ENCODE results near the gene AOC1.

The AOC1 gene

DNA sequence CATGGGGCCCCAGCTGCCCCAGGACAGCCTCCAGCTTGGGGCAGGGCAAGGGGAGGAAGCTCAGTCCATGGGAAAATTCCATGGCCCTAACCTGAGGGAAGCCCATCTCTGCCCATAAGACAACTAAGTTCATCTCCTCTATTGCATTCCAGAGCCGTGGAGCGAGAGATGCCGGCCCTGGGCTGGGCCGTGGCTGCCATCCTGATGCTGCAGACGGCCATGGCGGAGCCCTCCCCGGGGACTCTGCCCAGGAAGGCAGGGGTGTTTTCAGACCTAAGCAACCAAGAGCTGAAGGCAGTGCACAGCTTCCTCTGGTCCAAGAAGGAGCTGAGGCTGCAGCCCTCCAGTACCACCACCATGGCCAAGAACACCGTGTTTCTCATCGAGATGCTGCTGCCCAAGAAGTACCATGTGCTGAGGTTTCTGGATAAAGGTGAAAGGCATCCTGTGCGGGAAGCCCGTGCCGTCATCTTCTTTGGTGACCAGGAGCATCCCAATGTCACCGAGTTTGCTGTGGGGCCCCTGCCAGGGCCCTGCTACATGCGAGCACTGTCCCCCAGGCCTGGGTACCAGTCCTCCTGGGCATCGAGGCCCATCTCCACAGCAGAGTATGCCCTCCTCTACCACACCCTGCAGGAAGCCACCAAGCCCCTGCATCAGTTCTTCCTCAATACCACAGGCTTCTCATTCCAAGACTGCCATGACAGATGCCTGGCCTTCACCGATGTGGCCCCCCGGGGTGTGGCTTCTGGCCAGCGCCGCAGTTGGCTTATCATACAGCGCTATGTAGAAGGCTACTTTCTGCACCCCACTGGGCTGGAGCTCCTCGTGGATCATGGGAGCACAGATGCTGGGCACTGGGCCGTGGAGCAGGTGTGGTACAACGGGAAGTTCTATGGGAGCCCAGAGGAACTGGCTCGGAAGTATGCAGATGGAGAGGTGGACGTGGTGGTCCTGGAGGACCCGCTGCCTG, 4.3 kb downstream of the AOC1 start:
- FAIRE-seq (no peak), DNase-seq (ENCODE audit: low spot score) (no peak)

- no peak for FAIRE-seq
Measured at GRCh38 chr7:150857276-150858055, 5.1 kb downstream of the AOC1 start.

DNA sequence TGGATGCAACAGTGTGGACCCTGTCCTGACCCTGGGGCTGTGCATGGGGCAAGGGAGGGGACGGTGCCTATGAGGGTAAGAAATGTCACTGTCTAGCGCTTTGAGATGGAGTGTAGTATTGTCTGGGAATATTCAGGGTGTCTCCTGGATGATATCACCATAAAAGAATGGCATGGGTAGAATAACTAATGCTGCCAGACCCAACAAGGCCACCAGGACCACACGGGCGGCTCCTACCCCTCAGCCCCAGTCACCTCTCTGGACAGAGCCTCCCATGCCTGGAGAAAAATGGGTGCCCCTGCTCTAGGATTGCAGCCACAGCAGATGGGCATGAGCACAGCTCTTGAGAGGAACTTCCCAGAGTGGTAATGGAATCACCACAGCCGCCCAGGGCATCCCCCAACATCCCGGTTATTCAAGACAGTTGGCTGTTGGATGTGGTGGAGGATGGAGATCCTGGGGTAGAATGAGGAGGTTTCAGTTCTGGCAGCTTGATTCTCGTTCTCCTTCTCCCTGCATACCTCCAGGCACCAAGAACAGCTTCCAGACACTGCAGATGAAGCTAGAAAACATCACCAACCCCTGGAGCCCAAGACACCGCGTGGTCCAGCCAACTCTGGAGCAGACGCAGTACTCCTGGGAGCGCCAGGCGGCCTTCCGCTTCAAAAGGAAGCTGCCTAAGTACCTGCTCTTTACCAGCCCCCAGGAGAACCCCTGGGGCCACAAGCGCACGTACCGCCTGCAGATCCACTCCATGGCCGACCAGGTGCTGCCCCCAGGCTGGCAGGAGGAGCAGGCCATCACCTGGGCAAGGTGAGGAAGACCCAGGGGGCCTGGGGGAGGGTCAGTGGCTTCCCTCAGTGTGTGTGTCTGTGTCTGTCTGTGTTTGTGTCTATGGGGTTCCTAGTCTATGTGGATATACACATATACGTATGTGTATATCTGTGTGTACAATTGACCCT, 6.2 kb downstream of the AOC1 start:
- DNase-seq (ENCODE audit: low spot score), result no peak
- no peak for FAIRE-seq

More at GRCh38 chr7:150857276-150858055, 5.1 kb downstream of the AOC1 start:
- no peak for DNase-seq (ENCODE audit: low spot score)

GRCh38 chr7:150860291-150860977, 8.1 kb downstream of the AOC1 start:
- no peak for FAIRE-seq
- DNase-seq (ENCODE audit: low spot score), result no peak

- DNase-seq (ENCODE audit: low spot score) (no peak), FAIRE-seq (no peak)
Measured at GRCh38 chr7:150860978-150861295, 8.6 kb downstream of the AOC1 start.

GRCh38 chr7:150862356-150862755, 10.0 kb downstream of the AOC1 start:
- DNase-seq (ENCODE audit: low spot score), result no peak
- FAIRE-seq, result no peak

GRCh38 chr7:150863946-150864345, 11.6 kb downstream of the AOC1 start:
- no peak for DNase-seq (ENCODE audit: low spot score)
- FAIRE-seq, result no peak

- no peak for FAIRE-seq
- DNase-seq (ENCODE audit: low spot score), result no peak
Measured at GRCh38 chr7:150866932-150867564, 14.7 kb downstream of the AOC1 start.

GRCh38 chr7:150867605-150868004, 15.3 kb downstream of the AOC1 start:
- FAIRE-seq (no peak), DNase-seq (ENCODE audit: low spot score) (no peak)

DNA sequence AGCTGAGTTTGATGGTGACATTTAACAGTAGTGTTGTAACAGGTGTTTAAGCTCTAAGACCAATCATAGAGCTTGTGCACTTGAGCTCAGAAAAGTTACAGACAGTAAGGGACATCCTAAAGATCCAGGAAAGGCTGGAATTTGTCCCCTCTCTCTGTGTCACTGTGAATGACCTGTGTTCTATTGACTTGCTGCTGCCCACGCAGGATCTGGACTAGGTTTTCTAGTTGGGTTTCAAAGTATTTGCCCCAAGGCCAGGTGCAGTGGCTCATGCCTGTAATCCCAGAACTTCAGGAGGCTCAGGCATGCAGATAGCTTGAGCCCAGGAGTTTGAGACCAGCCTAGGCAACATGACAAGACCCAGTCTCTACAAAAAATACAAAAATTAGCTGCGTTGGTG, 17.1 kb downstream of the AOC1 start:
- FAIRE-seq (no peak), DNase-seq (ENCODE audit: low spot score) (no peak)

DNA sequence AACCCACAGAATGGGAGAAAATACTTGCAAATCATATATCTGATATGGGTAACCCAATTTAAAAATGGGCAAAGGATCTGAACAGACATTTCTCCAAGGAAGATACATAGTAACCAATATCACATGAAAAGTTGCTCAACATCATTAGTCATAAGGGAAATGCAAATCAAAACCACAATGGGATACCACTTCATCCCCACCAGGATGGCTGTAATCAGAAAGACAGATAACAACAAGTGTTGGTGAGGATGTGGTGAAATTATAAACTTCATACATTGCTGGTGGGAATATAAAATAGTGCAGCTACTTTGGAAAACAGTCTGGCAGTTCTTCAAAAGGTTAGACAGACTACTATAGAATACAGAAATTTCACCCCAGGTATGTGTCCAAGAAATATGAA, 19.3 kb downstream of the AOC1 start:
- FAIRE-seq, result no peak
- no peak for DNase-seq (ENCODE audit: low spot score)

- no peak for FAIRE-seq
- no peak for DNase-seq (ENCODE audit: low spot score)
Measured at GRCh38 chr7:150874401-150875198, 22.3 kb downstream of the AOC1 start.

- no peak for DNase-seq (ENCODE audit: low spot score)
- no peak for FAIRE-seq
Measured at GRCh38 chr7:150875791-150876190, 23.5 kb downstream of the AOC1 start.

- DNase-seq (ENCODE audit: low spot score) (peak; percentile 34), FAIRE-seq (no peak)
Measured at GRCh38 chr7:150876817-150877526, 24.7 kb downstream of the AOC1 start.

DNA sequence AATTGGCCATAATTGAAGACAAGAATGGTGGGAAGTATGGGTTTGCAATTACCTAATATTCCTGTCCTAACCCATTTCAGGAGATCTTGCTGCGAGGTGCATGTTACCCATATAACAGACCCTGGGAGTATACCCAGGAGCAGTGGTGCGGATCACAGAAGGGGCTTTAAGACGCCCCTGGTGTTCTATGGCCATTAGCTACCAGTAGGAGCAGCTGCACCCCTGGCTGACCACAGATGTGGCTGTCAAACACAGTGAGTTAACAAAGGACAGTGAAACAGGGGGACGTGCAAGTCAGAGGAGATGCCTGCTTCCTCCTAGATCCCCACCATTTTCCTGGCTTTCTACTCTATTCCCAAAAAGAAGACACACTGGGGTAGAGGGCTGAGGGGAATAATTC, 25.2 kb downstream of the AOC1 start:
- no peak for DNase-seq (ENCODE audit: low spot score)
- FAIRE-seq, result no peak

- no peak for FAIRE-seq
- DNase-seq (ENCODE audit: low spot score), result no peak
Measured at GRCh38 chr7:150879345-150879744, 27.0 kb downstream of the AOC1 start.

- DNase-seq (ENCODE audit: low spot score), result no peak
- no peak for FAIRE-seq
Measured at GRCh38 chr7:150881189-150881588, 28.9 kb downstream of the AOC1 start.

GRCh38 chr7:150890853-150891584, 38.7 kb downstream of the AOC1 start:
- FAIRE-seq, result no peak
- no peak for DNase-seq (ENCODE audit: low spot score)
